OCI-LY1 (cell line): ENCODE measurements around the gene UTP15.

Source experiments
- H2AFZ ChIP-seq: fragments of 200-600 bp; sonication (generic), shearing (Covaris generic); 2 replicates; pipeline ENCODE4 v1.6.0; 2014; ENCODE audit warnings: antibody characterized with exemption, mild to moderate bottlenecking, low read length
- H3F3A ChIP-seq: fragments of 200-600 bp; sonication (generic), shearing (Covaris generic); 2 replicates; pipeline ENCODE4 v1.6.0; 2014; ENCODE audit warnings: mild to moderate bottlenecking, antibody characterized with exemption, low read length, moderate library complexity; ENCODE audit not compliant: insufficient read depth
- H3K27ac ChIP-seq: fragments of 200-600 bp; sonication (generic); 2 replicates; pipeline ENCODE4 v1.5.1; 2014; ENCODE audit warnings: low read length, mixed run types, mild to moderate bottlenecking, low read depth; ENCODE audit not compliant: poor library complexity, severe bottlenecking
- H3K27me3 ChIP-seq: fragments of 200-600 bp; sonication (generic); 2 replicates; pipeline ENCODE4 v1.6.0; 2014; ENCODE audit warnings: antibody characterized with exemption, mild to moderate bottlenecking, low read length, moderate library complexity; ENCODE audit not compliant: insufficient read depth
- H3K36me3 ChIP-seq: fragments of 200-600 bp; sonication (generic); 2 replicates; pipeline ENCODE4 v1.6.1; 2014; ENCODE audit warnings: mild to moderate bottlenecking, antibody characterized with exemption, low read length, moderate library complexity, mixed read lengths; ENCODE audit not compliant: insufficient read depth
- H3K4me1 ChIP-seq: fragments of 200-600 bp; sonication (generic); 2 replicates; pipeline ENCODE4 v1.5.1; 2014; ENCODE audit warnings: mild to moderate bottlenecking, low read length, moderate library complexity; ENCODE audit not compliant: insufficient read depth, severe bottlenecking
- H3K4me2 ChIP-seq: fragments of 200-600 bp; sonication (generic), shearing (Covaris generic); 2 replicates; pipeline ENCODE4 v1.6.1; 2014; ENCODE audit warnings: low read length
- H3K4me3 ChIP-seq: fragments of 200-600 bp; sonication (generic); 2 replicates; pipeline ENCODE4 v1.5.1; 2014; ENCODE audit warnings: low read length, low read depth, mild to moderate bottlenecking, mixed read lengths; ENCODE audit not compliant: poor library complexity, severe bottlenecking
- H3K79me2 ChIP-seq: fragments of 200-600 bp; shearing (Covaris generic); 2 replicates; pipeline ENCODE4 v1.6.1; 2016; ENCODE audit warnings: mixed run types, low read length, mixed read lengths; ENCODE audit not compliant: insufficient read depth
- H3K9ac ChIP-seq: fragments of 200-600 bp; sonication (generic), shearing (Covaris generic); 2 replicates; pipeline ENCODE4 v1.6.1; 2014; ENCODE audit warnings: mild to moderate bottlenecking, low read length, mixed read lengths
- H3K9me2 ChIP-seq: fragments of 200-600 bp; sonication (generic), shearing (Covaris generic); 2 replicates; pipeline ENCODE4 v1.6.1; 2014; ENCODE audit warnings: low read depth, mild to moderate bottlenecking, low read length, mixed read lengths
- H3K9me3 ChIP-seq: fragments of 200-600 bp; shearing (Covaris generic); 2 replicates; pipeline ENCODE4 v1.6.1; 2014; ENCODE audit warnings: low read length, mixed read lengths
- H4K20me1 ChIP-seq: fragments of 200-600 bp; sonication (generic), shearing (Covaris generic); 2 replicates; pipeline ENCODE4 v1.6.0; 2016; ENCODE audit warnings: mild to moderate bottlenecking, low read length; ENCODE audit not compliant: insufficient read depth
- CTCF ChIP-seq: fragments of 200-600 bp; sonication (generic), shearing (Covaris generic); IDR thresholded peaks from 2 replicates; pipeline ENCODE4 v1.5.1; 2017; ENCODE audit warnings: mild to moderate bottlenecking, antibody characterized with exemption, low read length, moderate library complexity, mixed read lengths
- EZH2 ChIP-seq: fragments of 200-600 bp; sonication (generic), shearing (Covaris generic); IDR thresholded peaks from 2 replicates; pipeline ENCODE4 v1.8.0; 2017; ENCODE audit warnings: borderline replicate concordance, mixed run types, mild to moderate bottlenecking, antibody characterized with exemption, low read length, moderate library complexity, mixed read lengths

The UTP15 gene

GRCh38 chr5:73626814-73627313 lies 61.3 kb downstream of the UTP15 start:
- no peak overlapping the region for H3K27ac ChIP-seq
- H3K36me3 ChIP-seq: no peaks in the 10 kb centered on the region
- no peaks in the 10 kb centered on the region for H3K4me1 ChIP-seq

GRCh38 chr5:73629456-73629855 lies 63.9 kb downstream of the UTP15 start:
- Histone ChIP-seq H3K9me3 (no peaks in the 10 kb centered on the region), H3K4me2 (no peak overlapping the region), H3K36me3 (no peaks in the 10 kb centered on the region), H3K9me2 (no peaks in the 10 kb centered on the region), H2AFZ (no peak overlapping the region), H3F3A (no peaks in the 10 kb centered on the region), H3K79me2 (no peaks in the 10 kb centered on the region), H4K20me1 (no peaks in the 10 kb centered on the region), H3K4me3 (no peak overlapping the region), H3K27ac (no peak overlapping the region), H3K27me3 (no peaks in the 10 kb centered on the region), H3K4me1 (no peaks in the 10 kb centered on the region), H3K9ac (no peak overlapping the region)
- TF ChIP-seq EZH2 (no peak), CTCF (no peak)

More at GRCh38 chr5:73626814-73627313, 61.3 kb downstream of the UTP15 start:
- Histone ChIP-seq H3K79me2 (no peaks in the 10 kb centered on the region), H3K9me2 (no peaks in the 10 kb centered on the region), H4K20me1 (no peaks in the 10 kb centered on the region), H3K9me3 (no peaks in the 10 kb centered on the region), H3K4me3 (no peak overlapping the region), H3K27me3 (no peaks in the 10 kb centered on the region), H3F3A (no peaks in the 10 kb centered on the region), H3K4me2 (no peak overlapping the region), H2AFZ (no peak overlapping the region), H3K9ac (no peak overlapping the region)
- TF ChIP-seq CTCF (no peak), EZH2 (no peak)

- no peak overlapping the region for H3K4me3 ChIP-seq
- no peaks in the 10 kb centered on the region for H4K20me1 ChIP-seq
- no peaks in the 10 kb centered on the region for H3K9me2 ChIP-seq
- no peak for TF ChIP-seq EZH2
- no peak for TF ChIP-seq CTCF
- H3K27me3 ChIP-seq: no peaks in the 10 kb centered on the region
- H3K4me1 ChIP-seq: no peaks in the 10 kb centered on the region
- no peak overlapping the region for H3K9ac ChIP-seq
- H3K9me3 ChIP-seq: no peaks in the 10 kb centered on the region
- no peaks in the 10 kb centered on the region for H3K79me2 ChIP-seq
- no peaks in the 10 kb centered on the region for H3F3A ChIP-seq
- no peak overlapping the region for H3K27ac ChIP-seq
- no peaks in the 10 kb centered on the region for H3K36me3 ChIP-seq
- H3K4me2 ChIP-seq: no peak overlapping the region
- no peak overlapping the region for H2AFZ ChIP-seq
These were observed 65.2 kb downstream of the UTP15 start for GRCh38 chr5:73630765-73631164.
